Right ventricle myocardium superior (tissue), 1 donor: Measurements from ENCODE around the gene SGO1. TPM values are rescaled to one million over a fixed set of nuclear protein-coding genes. Genes with fewer than 3 reads are reported as not detected.
"Not testable (repeated sequence)": the region's sequence is repeated elsewhere in the genome, so short reads cannot be mapped to it uniquely, and the experiment has no call there.

Source experiments
- ATAC-seq: fragments of 200-7000 bp; cut with Tn5 transposase; one replicate; pipeline ENCODE4 v1.9.1; 2020; ENCODE audit warnings: mild to moderate bottlenecking; ENCODE audit not compliant: poor library complexity
- DNase-seq: peaks from one replicate; pipeline ENCODE4 v3.0.0-alpha.2; 2020
- intact Hi-C: fragments of 100-400 bp; cut with DNase I; formaldehyde crosslinking; loops from one replicate; pipeline ENCODE4 v1.11.2; 2022
- long read RNA-seq: library from polyadenylated mRNA; unstranded; transcript quantifications from one replicate; pipeline ENCODE4 v2.0.0, GENCODE V29; 2021
- total RNA-seq: library from RNA; stranded (reverse); fragmentation: NEBNext Ultra II Directional; extraction: Animal tissue kit (Norgen Biotek cat#: 25700); gene quantifications from one replicate; pipeline ENCODE4 v1.2.1, GENCODE V29; 2021
- donor health status: DM: no; HTN: yes; CAD: no; lungs with severe emphysema.

The SGO1 gene
- total RNA-seq = 0.59 TPM
- long read RNA-seq = 0 reads

DNA sequence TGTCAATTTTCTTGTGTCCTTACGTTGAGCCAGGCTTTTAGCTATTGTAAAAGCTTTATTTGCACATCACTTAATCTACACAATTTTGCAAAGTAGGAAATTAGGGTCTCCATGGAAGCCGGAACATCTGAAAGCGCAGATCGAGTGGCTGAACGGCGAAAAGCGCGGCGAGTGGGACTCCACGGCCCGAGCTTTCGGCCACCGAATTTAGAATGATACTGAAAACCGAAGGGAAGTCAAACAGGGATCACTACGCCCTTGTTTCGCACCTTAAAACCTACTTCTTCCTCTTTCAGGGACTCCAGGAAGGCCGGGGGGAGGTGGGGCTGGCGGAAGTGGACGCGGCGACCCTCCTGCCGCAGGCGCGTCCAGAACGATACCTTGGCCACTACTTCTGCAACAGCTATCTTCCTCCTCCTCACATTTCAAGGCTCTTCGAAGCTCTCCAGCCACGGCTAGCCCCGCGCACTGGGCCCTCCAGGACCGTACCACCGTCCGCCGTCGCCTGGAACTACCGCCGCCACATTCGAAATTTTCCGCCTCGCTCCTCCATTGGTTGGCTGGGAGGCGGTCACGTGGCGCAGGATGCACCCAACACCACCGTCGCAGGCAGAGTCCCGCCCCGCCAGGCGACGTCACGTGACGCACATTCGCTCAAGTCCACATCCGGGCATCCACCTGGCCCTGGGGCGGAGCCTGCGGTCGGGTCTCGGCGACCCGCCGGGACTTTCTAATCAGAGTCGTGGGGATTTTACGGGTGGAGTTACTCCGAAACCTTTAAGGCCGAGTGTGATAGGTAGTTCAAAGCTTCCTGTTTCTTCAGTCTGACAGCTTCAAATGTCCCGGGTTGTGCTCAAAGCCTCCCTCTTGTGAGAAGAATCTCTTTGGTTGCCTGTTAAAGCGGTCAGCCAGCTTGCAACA lies at the start of gene SGO1:
TSS of gene SGO1 (minus strand) at position 528 of the 921 bp plus-strand sequence. CDS start 2,179 bp downstream, outside the sequence.
- DNase-seq (peak; percentile 100), ATAC-seq (peak; percentile 99)
- intact Hi-C loops = loop anchor here (2.0 to 10.0 kb wide), 2 partner anchors 141 to 239 kb away; partner anchors contain the start of genes KAT2B and RAB5A

DNA sequence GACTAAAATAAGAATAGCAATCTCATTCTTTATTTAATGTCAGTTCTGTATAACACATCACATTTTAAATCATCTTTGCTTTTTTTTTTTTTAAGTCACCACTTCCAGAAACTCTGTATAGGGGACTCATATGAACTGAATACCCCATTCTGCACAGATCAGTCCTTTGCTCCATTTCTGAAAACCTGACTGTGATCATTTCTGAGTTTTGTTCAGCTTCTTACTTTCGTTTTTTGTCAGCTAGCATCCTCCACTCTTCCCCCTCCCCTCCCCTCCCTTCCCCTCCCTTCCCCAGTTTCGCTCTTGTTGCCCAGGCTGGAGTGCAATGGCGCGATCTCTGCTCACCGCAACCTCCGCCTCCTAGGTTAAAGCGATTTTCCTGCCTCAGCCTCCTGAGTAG lies 49.8 kb upstream of the SGO1 start:
- DNase-seq (no peak), ATAC-seq (no peak)
- intact Hi-C loops = no loop called here

DNA sequence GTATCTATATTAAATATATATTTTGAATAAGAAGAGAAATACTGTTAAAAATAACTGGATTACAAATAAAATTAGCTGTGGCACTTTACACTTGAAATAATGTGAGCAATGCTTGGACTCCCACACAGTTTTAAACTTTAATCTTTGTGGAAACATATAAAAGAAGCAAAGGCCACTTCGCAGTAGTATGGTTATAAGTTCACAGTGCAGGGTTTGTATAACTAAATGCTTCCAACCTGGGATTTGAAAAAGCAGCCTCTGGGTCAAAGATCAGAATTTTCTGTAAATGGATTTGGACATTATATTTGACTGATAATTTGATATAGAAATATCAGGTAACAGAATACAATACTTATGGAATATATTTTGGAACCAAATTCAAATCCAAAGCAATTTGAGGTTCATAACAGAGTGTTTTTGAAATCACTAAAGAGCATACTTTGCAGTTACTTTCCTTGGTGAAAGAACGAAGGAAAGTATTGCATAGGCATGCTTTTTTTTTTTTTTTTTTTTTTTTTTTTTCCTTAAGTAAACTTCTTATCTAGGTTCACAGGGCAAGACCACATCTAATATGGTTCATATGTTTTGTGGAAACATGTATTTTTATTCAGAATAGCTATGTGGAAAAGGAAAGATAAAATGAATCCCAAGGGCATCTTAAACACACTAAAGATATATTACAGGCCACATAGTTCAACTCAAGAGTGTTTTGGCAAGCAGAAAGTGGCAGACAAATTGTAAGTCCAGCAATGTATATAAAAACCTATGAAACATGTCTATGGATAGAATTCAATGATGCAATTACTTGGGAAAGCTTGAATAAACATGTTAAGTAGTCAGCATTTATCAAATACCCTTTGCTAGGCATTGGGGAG lies 47.1 kb upstream of the SGO1 start:
- no peak for ATAC-seq
- intact Hi-C loops = no loop called here

DNA sequence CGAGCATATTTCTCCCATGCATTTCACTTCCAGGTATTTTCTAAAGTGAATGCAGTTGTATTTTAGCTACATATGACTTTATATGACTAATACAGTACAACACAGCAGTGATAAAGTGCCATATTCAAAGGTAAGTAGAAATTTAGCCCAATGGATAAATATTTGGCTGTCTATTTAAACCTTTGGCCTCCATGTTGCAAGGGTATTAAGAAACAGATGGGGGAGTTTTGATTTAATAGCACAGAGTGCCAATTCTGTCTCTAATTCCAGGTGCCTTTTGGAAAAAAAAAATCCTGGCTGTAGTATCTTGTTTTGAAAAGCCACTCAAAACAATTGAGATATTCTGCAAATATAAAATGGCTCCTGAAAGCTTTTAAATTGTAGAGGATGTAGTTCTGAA lies 44.9 kb upstream of the SGO1 start:
- no peak for ATAC-seq
- intact Hi-C loops = no loop called here
- no peak for DNase-seq

More for the DNA sequence above, 47.1 kb upstream of the SGO1 start:
- no peak for DNase-seq

DNA sequence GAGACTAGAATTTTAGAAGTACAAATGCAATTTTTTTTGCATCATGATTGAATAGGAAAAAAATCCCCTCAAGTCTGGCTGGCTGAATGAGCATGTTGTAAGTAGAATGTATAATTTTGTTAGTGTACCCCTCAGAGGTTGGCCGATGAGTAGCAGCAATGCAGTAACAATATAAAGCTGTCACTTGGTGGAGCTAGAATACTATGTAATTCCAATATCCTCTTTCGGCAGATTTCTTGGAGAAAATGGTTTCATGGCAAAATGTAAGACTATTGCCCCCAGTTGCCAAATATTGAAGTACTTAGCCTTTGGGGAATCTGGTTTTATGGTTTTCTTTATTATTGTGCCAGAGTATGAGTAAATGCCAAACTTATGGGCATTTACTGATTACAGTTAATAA lies 39.8 kb upstream of the SGO1 start:
- no peak for ATAC-seq
- DNase-seq = no peak
- intact Hi-C loops = no loop called here

DNA sequence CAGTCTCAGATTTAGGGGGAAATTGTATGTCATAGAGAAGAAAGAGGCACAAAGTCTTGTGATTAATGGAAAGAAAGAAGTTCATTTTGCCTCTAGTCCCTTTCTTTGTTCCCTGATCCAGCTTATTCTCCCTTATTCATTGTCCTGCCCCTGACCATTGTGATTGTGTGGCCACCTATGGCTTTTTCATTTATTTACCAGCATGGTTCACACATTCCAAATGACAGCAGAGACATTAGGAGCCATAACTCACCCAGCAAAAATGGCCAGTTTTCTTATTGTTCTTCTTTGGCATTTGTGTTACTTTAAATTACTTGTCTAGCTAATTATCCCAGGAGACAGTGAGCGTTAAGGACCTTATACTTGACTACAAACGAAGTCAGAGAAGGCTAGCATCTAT lies 36.3 kb upstream of the SGO1 start:
- ATAC-seq (no peak), DNase-seq (no peak)
- intact Hi-C loops = no loop called here

DNA sequence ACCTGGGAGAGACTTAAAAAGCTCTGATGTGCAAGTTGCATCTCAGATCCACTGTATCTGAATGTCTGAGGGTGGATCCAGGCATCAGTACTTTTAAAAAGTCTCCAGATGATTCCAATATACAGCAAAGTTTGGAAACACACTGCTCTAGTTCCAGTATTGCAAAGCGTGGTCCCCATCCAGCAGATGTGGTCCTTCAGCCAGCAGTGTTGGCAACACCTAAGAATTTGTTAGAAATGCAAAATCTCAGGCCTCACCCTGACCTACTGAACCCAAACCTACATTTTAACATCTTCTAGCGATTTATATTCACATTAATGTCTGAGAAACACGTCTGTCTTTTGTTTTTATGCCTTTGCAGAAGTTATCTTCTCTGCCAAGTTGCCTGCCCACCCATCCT lies 32.2 kb upstream of the SGO1 start:
- no peak for DNase-seq
- intact Hi-C loops = no loop called here
- no peak for ATAC-seq

DNA sequence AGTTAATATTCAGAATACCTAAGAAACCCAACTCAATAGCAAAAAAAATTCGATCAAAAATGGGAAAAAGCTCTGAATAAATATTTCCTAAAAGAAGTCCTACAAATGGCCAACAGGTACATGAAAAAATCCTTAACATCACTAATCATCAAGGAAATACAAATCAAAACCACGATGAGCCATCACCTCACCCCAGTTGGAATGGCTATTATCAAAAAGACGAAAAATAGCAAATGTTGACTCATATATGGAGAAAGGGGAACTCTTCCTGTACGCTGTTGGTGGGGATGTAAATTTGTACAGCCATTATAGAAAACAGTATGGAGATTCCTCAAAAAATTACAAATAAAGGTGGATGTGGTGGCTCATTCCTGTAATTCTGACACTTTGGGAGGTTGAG lies 29.6 kb upstream of the SGO1 start:
- no peak for DNase-seq
- intact Hi-C loops = no loop called here
- no peak for ATAC-seq

DNA sequence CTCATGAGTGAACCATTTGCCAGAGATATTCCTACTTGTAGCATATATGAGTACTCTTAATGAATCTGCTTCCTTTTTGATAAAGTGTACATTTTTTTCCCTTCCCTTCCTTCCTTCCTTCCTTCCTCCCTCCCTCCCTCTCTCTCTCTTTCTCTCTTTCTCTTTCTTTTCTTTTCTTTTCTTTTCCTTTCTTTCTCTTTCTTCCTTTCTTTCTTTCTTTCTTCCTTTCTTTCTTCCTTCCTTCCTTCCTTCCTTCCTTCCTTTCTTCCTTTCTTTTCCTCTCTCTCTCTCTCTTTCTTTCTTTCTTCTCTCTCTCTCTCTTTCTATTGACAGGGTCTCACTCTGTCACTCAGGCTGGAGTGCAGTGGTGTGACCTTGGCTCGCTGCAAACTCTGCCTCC lies 27.5 kb upstream of the SGO1 start:
- ATAC-seq, intact Hi-C loops, DNase-seq: not testable (repeated sequence)

DNA sequence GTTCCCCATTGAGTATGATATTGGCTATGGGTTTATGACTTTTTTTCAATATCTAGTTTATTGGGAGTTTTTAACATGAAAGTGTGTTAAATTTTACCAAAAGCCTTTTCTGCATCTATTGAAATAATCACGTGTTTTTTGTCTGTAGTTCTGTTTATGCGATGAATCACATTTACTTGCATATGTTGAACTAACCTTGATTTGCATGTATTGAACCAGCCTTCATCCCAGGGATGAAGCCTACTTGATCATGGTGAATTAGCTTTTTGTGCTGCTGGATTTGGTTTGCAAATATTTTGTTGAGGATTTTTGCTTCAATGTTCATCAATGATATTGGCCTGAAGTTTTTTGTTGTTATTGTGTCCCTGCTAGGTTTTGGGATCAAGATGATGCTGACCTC lies 21.9 kb upstream of the SGO1 start:
- ATAC-seq, DNase-seq, intact Hi-C loops: not testable (repeated sequence)

DNA sequence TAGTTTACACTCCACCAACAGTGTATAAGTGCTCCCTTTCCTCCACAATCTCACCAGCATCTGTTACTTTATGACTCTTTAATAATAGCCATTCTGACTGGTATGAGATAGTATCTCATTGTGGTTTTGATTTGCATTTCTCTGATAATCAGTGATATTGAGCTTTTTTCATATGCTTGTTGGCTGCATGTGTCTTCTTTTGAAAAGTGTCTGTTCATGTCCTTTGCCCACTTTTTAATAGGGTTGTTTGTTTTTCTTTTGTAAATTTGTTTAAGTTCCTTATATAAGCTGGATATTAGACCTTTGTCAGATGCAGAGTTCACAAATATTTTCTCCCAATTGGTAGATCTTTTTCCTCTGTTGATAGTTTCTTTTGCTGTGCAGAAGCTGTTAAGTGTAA lies 19.9 kb upstream of the SGO1 start:
- ATAC-seq, intact Hi-C loops, DNase-seq: not testable (repeated sequence)

DNA sequence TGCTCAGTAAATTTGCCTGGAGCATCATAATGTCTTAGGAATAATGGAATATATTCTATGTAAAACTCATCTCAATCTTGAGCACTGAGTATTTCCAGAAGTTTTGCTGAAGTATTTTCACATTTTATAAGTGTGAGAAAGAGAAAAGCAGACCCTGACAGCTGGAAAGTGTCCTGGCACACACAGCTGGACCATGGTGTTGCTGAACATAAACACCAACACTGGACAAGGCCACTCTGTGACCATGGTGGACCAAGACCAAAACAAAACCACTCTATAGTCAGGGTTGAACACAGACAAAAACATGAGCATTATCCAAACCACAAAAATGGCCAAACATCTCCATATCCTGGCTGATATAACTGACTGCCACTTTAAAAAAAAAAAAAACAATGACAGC lies 15.1 kb upstream of the SGO1 start:
- no peak for DNase-seq
- intact Hi-C loops = no loop called here
- ATAC-seq = no peak

DNA sequence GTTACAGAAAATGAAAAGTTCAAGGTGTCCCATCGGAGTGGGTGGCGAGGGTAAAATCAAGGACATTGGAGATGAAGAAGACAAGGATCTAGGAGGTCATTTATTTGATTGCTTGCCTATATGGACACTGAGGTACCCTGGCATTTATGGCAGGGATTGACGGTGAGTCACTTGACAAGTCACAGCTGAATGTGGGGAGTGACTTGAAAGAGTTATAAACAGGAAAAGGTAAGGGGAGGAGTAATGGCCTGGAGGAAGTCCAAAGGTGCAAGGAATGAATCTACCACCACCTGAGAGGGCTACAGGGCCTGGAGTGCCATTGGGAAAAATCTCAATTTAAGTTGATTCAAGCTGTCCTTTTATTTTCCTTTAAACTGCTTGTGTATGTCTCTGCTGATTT lies 11.8 kb upstream of the SGO1 start:
- no peak for DNase-seq
- intact Hi-C loops = loop anchor here (10.0 kb wide), 1 partner anchor 313 kb away; no protein-coding TSS in a partner anchor
- no peak for ATAC-seq

DNA sequence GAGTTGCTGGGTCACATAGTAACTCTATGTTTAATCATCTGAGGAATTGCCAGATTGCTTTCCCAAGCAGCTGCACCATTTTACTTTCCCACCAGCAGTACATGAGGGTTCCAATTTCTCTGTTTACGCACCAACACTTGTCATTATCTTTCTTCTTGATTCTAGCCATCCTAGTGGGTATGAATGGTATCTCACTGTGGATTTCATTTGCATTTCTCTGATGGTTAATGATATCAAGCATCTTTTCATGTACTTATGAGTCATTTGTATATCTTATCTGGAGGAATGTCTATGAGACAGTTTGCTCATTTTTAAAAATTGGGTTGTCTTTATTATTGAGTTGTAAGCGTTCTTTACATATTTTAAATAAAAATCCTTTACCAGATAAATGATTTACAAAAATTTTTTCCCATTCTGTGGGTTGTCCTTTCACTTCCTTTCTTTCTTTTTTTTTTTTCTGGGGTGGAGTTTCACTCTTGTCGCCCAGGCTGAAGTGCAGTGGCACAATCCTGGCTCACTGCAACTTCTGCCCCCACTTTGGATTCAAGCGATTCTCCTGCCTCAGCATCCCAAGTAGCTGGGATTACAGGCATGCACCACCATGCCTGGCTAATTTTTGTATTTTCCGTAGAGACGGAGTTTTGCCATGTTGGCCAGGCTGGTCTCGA lies 8.9 kb upstream of the SGO1 start:
- ATAC-seq = no peak
- intact Hi-C loops = loop anchor here (10.0 kb wide), 1 partner anchor 310 kb away; no protein-coding TSS in a partner anchor
- DNase-seq = no peak

DNA sequence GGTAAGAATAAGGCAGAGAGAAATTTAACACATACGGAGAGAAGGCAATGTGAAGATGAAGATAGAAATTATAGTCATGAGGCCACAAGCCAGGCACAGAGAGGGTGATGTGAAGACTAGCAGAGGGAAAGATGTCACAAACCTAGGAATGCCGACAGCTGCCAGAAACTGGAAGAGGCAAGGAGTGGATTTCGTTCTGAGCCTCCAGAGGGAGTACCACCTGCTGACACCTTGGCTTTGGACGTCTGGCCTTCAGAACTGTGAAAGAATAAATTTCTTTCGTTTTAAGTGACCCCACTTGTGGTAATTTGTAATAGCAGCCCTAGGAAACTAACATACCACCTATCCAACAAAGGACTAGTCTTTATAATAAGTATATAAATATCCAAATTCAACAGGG lies 5.0 kb upstream of the SGO1 start:
- ATAC-seq (no peak), DNase-seq (no peak)
- intact Hi-C loops = loop anchor here (10.0 kb wide), 1 partner anchor 306 kb away; no protein-coding TSS in a partner anchor

DNA sequence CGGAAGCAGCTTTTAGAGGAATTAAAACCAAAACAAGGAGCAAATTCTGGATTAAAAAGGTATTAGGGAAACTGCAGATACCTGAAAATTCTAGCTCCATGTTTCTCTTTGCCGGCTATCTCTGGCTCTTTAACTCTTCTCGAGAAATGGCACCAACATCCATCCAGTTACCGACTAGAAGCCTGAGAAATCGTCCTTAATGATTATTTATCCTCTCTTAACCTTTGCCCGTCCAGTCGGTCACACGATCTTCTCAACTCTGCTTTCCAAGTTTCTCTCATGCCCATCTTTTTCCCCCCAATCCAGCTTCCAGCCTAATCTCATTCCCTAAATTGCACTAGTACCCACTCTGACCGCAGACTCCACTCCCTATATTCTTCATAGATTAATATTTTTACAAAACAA lies 596 bp upstream of the SGO1 start:
- no peak for DNase-seq
- intact Hi-C loops = loop anchor here (2.0 to 10.0 kb wide), 2 partner anchors 142 to 240 kb away; partner anchors contain the start of genes KAT2B and RAB5A
- peak; percentile 18 for ATAC-seq

DNA sequence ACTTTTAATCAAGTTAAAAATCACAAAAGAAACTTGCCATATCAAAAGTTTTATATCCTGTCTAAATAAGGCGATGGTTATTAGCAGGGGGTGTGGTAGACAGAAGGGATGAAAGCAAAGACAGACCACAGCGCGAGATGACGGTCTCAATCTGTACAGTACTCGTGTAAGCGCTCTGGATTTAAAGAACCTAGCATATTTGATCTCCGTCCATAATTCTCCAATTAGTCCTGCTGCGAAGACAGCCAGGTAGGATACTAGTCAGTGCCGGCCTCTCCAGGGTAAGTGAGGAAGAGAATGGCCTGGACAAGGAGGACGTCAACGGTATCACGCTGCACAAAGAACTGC lies 701 bp downstream of the SGO1 start:
- no peak for DNase-seq
- no peak for ATAC-seq
- intact Hi-C loops = loop anchor here (10.0 kb wide), 1 partner anchor 141 kb away; the partner anchor contains the start of gene KAT2B

DNA sequence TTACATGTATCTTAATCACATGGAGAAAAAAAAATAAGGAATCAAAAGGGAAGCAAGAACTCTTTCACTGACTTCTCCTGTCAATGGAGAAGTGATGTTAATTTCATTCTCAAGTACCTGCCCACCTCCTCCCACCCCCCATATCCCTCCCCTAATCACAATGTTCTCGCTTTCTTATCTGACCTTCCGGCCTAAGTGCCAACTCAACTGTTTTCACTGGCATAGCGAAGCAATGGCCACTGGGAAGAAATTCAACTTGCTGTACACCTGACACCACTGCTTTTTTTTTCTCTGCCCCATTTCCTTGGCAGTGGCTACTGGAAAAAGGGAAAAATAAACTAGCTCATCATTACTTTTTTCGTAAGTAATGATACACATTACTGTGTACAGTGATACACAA lies 3.8 kb downstream of the SGO1 start:
- peak; percentile 55 for ATAC-seq
- intact Hi-C loops = loop anchor here (10.0 kb wide), 1 partner anchor 137 kb away; the partner anchor contains the start of gene KAT2B
- DNase-seq = no peak
